PC-3 (cell line): ENCODE results near the gene LCE1E.

ENCODE experiments used
- EZH2 ChIP-seq: fragments of 300-600 bp; sonication (generic); IDR thresholded peaks from one replicate; pipeline ENCODE4 v1.6.1; 2017; ENCODE audit warnings: antibody characterized with exemption, mild to moderate bottlenecking, low read length; ENCODE audit not compliant: unreplicated experiment
- TF ChIP-seq, protein P1 (sequence below): fragments of 300-600 bp; sonication (generic); conservative IDR thresholded peaks from 2 replicates; pipeline ENCODE4 v1.5.1; 2017; ENCODE audit warnings: antibody characterized with exemption, low read depth, mild to moderate bottlenecking, low read length

DNA sequence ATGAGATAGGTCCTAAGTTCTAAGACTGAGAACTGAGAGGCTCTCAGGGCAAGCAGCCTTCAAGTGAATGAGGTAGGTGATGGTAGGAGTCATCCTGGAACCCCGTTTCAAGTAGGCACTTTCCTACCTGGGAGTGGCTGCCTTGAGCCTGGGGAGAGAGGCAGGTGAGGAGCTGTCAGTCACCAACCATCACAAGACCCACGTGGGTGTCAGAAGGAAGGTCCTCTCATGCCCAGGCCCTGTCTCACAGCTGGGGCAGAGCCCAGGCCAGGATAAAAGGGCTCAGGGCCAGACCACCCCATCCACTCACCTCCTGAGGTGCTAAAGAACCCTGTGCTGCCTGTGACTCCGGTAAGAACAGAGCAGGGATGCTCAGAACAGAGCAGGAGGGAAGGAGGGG, 10.4 kb downstream of the LCE1E start, which contains the start of gene LCE1D:
- TF ChIP-seq, protein P1, sequence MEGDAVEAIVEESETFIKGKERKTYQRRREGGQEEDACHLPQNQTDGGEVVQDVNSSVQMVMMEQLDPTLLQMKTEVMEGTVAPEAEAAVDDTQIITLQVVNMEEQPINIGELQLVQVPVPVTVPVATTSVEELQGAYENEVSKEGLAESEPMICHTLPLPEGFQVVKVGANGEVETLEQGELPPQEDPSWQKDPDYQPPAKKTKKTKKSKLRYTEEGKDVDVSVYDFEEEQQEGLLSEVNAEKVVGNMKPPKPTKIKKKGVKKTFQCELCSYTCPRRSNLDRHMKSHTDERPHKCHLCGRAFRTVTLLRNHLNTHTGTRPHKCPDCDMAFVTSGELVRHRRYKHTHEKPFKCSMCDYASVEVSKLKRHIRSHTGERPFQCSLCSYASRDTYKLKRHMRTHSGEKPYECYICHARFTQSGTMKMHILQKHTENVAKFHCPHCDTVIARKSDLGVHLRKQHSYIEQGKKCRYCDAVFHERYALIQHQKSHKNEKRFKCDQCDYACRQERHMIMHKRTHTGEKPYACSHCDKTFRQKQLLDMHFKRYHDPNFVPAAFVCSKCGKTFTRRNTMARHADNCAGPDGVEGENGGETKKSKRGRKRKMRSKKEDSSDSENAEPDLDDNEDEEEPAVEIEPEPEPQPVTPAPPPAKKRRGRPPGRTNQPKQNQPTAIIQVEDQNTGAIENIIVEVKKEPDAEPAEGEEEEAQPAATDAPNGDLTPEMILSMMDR, result no peak
- TF ChIP-seq EZH2, result no peak
